DMS114 treated with DMSO at 0.1 percent for 48 hours (cell line): ENCODE data around the gene NHS.

Experiments used
- DNase-seq: peaks from one replicate; lab custom pipeline; 2025; ENCODE audit not compliant: unreplicated experiment; lab: John Stamatoyannopoulos, UW

NHS gene

DNA sequence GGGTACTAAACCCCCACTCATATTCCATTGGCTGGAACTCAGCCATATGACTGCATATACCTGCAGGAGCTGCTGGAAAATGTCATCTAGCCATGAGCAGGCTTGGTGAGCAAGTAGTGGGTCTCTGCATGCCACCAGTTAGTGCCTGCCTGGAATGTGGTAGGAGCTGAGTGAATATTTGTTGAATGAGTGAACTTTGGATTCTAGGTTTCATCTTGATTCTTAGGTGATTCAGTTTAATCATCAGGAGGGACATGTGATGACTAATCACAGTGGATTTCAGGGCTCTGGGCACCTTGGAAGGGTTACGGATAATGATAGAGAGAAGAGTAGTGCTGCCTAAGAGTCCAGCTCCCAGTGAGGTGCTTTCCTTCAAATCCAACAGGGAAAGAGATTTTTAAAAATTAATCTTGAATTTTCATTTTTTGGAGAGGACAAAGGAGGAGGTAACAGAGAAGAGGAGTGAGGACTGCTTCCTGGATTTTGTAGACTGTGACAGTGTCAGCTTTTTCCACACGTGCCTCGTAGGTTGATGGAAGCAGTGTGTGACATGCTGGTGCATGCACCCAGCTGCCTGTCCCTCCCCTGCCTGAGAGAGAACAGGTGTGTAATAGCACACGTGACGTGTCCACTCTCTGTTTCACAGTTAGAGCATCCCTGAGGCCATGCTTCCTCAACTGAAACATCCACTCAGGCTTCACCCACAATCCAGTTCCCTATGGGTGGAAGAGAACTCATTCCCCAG, 30.4 kb downstream of the NHS start:
- DNase-seq = no peak

DNA sequence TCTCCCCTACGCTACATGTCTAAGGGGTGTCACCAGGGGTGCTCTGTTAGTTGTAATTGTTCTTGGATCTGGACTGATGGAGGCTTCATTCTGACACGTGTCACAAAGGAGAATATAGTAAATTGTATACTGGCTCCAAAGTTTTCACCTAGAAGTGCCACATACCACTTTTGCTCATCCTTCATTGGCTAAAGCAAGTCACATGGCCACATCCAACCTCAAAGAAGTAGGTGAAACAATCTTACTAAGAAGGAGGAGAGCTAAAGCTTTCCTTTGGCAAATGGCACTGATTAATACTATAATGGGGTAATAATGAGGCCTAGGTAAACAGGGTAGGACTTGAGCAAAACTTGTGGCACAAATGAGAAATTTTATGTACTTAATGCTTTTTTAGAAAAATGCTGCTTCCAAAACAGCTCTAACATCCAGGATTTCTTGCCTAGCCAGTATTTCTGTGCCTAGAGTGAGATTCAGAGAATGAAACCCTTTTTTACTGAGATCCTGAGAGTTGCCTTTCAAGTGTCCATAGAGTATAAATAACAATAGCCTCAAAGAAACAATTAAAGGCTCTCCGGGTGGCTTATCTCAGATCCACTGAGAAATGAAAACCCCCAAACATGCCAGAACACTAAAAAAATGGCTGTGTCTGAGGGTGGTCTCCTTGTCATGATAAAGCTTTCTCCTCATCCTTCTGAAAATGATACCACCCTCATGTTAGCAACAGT, 34.7 kb downstream of the NHS start:
- no peak for DNase-seq

DNA sequence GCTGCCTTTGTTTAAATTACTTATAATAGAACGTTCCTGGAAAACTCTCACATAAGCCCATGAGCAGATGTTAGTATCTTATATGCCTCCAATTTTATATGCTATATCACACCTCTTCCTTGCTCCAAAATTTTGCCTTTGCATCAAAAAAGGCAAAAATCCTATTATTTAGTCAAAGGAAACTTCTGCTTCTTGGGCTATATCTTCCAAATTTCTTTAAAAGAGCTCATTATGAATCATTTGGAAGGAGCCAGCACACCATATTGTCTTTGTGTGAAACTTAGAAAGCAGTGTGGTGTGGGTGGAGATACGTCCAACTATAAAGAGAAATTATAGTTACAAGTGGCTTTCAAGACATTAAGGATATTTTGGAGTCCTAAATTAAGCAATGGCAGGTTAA, 35.7 kb downstream of the NHS start:
- no peak for DNase-seq

DNA sequence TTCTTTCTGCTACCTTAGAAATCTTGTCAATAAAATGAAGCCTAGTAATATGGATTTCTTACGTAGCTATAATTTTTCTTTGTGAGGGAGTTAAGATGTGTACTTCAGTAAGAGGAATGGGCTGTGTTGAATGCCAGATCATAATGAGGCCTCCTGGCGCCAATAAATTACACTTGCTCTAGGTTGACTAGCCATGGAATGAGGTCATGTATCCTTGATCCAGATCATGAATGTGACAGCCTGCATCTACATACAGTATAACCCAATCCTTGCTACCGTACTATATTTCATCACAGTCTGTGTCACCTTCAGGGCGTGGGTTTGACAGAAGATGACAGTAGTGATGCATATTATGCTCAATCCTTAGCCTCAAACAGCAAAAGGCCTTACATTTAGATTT, 36.2 kb downstream of the NHS start:
- no peak for DNase-seq

DNA sequence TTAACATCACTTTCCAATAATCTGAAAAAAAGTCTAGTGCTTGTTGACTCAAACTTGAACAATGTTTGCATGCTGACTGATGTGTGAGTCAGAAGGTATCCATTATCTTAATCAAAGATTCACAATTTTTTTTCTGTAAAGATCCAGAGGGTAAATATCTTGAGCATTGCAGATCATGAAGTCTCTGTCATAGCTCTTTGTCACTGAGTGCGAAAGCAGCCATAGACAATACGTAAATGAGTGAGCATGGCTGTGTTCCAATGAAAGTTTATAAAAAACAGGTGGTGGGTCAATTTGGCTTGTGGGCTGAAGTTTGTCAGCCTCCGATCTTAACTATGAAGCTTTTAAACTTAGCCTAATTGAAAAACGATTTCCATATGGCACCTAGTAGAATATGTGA, 37.7 kb downstream of the NHS start:
- no peak for DNase-seq

DNA sequence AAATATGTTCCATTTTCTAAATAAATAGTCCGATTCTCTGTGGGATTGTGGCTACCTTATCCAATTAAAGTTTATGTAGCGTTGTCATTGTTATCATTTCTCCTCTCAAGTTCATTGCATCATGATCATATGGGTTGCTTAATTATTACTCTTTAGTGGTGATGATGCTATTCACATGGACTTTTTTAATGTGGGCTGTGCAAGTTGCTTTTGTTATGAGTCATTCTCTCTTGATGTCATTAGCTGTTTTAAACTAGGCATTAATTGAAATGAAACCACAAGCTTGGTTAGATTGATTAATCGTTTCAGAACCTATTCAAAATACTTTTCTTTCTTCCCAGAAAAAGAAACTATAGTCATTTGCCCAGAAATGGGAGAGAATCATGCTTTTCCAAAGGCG, 38.2 kb downstream of the NHS start:
- no peak for DNase-seq

DNA sequence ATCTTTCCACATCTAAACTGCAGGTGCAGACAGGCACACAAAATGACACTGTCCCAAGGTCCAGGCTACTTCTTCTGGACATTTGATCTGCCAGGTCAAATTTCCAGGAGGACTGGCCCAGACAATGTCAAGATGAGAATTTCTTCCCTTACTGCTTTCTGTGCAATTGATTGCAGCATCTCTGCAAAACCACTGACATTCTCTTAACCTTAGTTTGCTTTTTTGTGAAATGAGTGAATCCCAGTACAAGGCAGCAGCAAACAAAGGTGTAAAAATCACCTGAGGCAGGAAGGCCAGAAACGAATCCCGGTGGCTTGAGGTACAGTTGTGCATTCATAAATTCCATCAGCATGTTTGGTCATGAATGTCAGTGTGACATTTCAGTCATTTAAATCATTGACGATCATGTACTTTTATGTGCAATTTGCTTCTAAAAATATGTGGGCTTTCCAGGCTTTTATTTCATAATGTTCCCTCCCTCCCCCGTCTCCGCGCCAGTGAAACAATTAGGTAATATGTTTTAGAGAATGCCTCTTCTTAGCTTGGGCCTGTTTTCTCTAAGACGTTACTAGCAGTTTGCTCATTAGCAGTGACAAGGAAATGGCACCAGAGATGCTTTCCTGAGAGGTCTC, 39.1 kb downstream of the NHS start:
- no peak for DNase-seq

DNA sequence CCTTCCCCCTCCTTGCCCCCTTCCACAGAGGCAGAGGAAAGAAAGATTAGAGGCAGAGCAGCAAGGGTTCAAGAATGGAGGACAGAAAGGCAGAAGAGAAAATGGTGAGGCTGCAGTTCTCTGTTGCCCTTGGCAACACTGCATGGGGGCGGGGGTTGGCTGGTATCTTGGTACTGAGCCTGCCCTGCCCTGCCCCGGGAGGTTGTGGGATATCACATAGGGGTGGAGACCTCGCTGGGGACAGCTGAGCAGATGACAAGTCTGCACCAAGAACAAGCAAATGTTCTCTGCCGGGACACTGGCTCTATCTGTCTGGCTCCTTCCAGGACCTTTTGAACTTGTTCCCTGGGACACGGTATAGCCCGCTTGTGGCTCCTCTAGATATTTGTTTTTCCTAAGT, 39.8 kb downstream of the NHS start:
- DNase-seq = no peak

DNA sequence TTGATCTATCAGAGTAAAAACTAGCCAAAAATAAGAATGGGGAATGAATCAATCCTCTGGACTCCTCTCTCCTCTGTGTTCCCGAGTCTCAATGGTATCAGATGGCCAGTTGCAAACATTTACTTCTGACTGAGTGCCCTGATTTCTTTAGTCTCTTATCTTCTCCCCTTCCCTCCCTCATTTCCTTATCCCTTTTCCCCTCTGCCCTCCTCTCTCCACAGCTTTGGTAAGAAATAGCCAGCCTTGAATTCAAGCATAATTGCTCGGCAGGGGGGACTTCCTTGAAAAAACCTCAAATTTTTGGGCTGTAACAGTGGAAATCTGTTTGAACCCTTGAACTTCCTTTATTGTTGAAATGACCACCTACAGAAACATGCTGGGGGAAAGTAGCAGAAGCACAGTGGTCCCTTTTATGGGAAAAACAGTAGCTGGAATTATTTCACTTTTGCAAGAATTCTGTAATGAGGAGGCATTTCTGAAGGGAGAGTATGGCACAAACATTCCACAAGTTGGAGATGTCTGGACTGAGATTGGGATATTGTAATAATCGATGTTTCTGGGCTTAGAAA, 40.3 kb downstream of the NHS start:
- no peak for DNase-seq

DNA sequence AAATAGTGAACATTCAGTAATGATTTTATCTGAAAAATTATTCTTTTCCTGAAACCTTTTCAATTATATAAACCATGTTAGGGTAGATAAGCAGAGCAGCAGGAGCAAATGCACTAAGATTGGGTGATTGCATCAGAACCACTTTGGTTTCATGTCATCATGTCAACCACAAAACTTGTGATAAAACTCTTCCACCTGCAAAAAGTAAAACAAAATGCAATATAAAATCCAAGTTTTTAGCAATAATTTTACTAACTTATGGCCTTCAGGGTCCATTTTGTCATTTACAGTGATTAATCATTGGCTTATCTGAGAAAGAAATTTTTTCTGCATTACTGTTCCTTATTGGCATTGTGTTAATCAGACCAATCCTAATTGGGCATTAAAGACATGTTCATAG, 42.4 kb downstream of the NHS start:
- no peak for DNase-seq

DNA sequence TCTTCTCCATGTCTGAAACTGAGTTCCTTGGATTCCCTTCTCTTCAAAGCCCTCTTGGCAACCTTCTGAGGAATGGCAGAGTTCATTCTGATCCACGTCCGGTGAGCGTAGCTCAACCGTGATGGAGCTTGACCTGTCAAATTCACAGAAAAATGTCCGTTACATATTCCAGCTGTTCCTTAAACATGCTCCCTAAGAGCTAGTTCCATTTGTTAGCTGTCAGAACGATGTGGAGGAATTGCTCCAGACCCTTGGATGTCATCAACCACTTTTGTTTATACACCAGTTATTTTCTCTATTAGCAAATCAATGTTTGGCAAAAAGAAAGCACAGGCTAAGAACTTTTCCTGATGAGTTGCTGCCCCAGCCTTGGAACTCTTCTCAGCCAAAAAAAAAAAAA, 50.1 kb downstream of the NHS start:
- no peak for DNase-seq

DNA sequence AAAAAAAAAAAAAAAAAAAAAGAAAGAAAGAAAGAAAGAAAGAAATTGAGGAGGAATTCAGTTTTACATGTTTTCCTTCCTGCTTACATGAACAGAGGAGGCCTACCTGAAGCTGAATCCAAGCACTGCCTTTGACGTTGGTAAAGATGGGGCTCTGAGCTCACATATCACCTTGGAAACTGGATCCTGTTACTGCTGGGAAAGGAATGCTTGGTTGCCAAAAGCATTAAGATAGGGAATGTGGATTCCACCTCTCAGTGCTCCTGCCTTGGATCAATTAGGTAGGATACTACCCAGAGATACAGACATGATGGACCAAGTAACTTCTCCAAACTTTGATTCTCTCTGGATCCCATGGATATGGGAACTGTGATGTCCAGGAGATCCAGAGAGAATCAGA, 50.6 kb downstream of the NHS start:
- no peak for DNase-seq

DNA sequence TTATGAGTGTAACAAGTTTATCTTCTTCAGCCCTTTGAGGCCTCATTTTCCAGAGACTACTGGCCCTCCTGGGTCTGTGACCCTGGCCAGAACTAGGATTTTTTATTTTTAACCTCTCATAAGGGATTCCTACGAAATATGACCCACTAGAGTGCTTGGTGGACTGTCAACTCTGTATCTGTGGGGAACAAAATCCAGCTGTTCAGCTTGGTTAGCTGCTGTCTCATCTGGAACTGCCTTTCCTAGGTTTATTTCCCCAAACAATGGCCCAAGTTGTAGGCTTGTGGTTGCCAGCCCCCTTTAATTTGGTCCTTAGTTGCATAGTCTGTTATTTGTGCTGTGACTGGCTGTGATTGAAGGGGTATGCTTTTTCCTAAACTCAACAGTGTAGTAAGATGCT, 56.2 kb downstream of the NHS start:
- no peak for DNase-seq

DNA sequence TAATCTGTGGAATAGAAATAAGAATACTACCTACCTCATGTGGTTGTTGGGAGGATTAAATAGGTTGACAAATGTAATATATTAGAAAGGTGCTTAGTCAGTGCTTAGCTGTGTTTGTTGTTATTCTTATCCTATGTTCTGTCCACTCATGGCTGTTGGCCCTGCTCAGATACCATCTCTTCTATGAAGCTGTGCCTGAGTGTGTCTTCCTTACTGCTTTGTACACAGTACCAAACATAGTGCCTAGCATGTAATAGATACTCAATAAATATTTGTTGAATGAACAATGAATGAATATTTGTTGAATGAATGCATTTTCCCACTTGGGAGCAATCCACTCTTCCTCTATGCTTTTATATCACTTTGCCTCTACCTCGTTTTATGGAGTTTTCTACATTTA, 57.2 kb downstream of the NHS start:
- DNase-seq = no peak

DNA sequence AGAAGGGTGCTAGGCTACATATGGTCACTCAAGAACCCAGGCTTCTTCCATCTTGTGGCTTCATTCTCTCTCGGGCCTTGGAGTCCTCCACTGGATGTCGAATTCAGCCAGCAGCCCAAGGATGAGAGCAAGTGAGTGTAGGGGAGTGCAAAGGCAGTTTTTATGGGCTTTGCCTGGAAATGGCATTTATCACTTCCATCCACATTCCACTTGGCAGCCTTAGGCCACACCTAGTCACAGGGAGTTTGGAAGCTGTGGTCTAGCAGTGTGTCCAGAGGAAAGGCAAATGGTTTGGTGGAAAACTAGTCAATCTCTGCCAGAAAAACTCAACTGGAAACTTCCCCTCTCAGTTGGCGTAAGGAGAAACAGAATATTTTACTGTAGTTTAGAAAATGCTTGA, 59.0 kb downstream of the NHS start:
- no peak for DNase-seq

DNA sequence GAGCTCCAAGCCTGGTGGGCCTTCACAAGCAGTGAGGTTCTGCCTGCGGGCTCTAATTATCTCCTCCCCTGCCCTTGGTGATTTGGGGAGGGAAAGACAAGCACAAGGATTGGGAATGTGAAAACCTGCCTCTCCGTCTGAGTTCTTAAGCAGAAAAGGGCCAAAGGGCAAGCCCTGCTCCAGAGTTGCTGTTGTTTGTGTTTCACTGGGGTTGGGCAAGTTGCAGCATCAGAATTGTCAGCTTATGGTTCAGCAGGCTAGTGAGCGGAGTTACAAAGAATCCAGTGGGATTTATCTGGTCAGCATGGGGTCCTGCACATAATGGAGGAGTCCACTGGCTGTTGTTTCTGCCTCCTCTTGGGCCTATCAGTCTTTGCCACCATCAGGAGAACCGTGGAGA, 60.5 kb downstream of the NHS start:
- no peak for DNase-seq

DNA sequence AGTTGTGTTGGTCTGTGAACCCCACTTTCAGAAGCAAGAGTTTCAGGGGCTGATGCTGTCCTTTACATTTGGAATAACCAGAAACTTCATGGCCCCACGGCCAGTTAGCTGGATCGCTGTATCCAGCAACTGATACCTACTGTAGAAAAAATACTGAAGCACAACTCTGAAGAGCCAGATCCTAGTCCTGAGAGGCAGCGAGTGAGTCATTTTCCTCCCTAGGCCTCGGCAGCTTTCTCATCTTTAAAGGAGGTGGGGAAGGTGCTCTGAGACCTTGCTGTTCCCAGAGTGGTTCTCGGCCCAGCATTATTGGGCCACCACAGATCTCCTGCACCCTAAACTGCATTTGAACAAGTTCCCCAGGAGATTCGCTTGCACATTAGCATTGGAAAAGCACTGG, 63.2 kb downstream of the NHS start:
- DNase-seq = no peak

DNA sequence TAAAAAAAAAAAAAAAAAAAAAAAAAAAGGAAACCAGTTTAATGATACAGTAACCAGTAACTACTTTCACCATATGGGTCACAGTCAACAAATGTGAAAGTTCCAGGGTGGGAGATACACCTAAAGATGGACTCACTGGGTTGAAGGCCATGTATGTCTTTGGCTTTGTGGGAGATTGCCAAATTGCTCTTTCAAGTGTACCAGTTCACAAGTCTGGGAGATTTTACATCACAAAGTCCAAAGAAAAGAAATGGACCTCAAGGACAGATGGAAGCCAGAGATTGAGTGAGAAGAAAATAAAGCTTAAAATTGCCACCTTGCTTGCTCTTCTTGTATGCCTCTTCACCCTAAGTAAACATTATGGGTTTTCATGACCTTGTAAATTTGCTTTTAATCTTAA, 65.3 kb downstream of the NHS start:
- DNase-seq = no peak

DNA sequence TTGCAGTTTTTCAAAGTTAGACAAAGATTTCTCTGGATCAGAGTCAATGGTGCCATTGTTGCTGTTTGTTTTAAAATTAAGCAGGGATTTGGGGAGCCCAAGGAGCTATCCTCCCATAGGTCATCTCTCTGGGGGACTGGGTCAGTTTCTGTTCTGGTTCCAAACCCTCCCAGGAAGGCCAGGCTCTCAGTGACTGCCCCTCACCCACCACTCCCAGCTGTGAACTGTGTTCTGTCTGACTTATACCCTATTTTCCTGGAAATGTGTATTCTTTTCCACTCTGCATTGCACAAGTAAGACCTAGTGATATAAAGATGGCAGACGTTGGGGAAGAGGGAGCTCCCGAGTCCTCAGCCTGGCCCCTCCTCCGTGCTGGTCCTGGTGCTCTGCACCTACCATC, 65.8 kb downstream of the NHS start:
- DNase-seq = no peak

DNA sequence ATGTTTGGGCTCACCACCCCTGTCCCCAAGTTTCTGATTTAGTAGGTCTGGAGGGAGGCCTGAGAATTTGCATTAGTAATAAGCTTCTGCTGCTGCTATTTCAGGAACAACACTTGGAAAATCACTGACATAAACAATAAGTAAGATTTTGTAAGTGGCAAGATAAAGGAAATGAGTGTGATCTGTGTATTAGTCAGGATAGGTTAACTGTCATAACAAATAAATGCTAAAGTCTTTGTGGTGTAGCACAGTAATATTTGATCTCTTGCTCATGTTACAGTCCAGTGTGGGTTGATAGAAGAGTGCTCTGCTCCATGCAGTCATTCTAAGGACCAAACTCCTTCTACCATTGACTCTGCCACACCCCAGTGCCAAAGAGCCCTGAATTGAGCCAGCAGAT, 67.0 kb downstream of the NHS start:
- no peak for DNase-seq

DNA sequence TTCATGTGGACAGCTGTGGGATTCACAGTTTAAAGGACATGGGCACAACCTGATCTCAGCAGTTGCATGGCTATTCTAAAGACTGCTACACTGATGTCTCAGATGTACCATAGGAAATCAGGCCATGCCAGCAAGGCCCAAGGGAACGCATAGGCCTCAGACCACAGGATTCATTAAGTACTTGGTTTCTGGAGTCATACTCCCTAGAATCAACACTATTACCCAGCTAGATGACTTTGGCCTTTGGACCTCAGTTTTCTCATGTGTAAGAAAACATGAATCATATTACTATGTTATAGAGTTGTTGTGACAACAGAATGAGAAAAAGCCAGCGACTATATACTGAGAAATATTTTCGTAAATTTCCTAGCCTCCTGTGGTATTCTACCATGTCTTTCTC, 67.9 kb downstream of the NHS start:
- no peak for DNase-seq

DNA sequence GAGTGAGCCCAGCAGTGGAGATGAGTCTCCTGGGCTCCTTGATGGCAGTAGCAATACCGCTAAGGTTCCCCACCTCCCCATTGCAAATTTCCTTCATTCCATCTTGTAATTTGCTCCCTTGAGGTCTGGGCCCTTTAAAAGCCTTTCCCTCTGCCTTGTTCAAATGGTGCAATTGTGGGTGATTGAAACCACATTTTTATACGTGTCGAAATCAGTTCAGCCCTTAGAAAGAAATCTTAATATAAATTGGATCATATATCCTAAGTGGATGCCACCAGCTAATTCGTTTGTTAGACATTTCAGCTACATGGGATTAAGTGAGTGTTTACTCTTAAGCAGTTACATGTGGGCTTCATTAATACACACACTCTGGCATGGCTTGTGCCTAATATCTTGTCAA, 68.6 kb downstream of the NHS start:
- DNase-seq = no peak
